Parathyroid adenoma (tissue), 2 donors: ENCODE data around the gene ARL9.

Experiments used
- H2AFZ ChIP-seq: fragments of 300-600 bp; sonication (generic); one replicate; pipeline ENCODE4 v1.7.0; 2017; ENCODE audit warnings: antibody characterized with exemption, mild to moderate bottlenecking
- H3K27ac ChIP-seq: fragments of 300-600 bp; sonication (generic); one replicate; pipeline ENCODE4 v1.7.0; 2017
- H3K27me3 ChIP-seq: fragments of 300-600 bp; sonication (generic); one replicate; pipeline ENCODE4 v1.7.0; 2017; ENCODE audit warnings: low read length; ENCODE audit not compliant: control insufficient read depth, insufficient read depth
- H3K36me3 ChIP-seq: fragments of 300-600 bp; sonication (generic); one replicate; pipeline ENCODE4 v1.7.0; 2017; ENCODE audit warnings: low read length; ENCODE audit not compliant: control insufficient read depth, insufficient read depth
- H3K4me1 ChIP-seq: fragments of 300-600 bp; sonication (generic); one replicate; pipeline ENCODE4 v1.7.0; 2017; ENCODE audit warnings: control low read depth
- H3K4me2 ChIP-seq: fragments of 300-600 bp; sonication (generic); one replicate; pipeline ENCODE4 v1.7.0; 2017; ENCODE audit warnings: low read length
- H3K4me3 ChIP-seq: fragments of 300-600 bp; sonication (generic); one replicate; pipeline ENCODE4 v1.7.0; 2017; ENCODE audit warnings: low read depth, low read length
- H3K79me2 ChIP-seq: fragments of 300-600 bp; sonication (generic); one replicate; pipeline ENCODE4 v1.7.0; 2017; ENCODE audit warnings: control low read depth
- H3K9ac ChIP-seq: fragments of 300-600 bp; sonication (generic); one replicate; pipeline ENCODE4 v1.7.0; 2017; ENCODE audit warnings: mild to moderate bottlenecking
- H3K9me3 ChIP-seq: fragments of 300-600 bp; sonication (generic); one replicate; pipeline ENCODE4 v1.7.0; 2017; ENCODE audit warnings: low read length; ENCODE audit not compliant: control insufficient read depth
- TF ChIP-seq, protein P1 (sequence below): fragments of 300-600 bp; sonication (generic); IDR thresholded peaks from one replicate; pipeline ENCODE4 v1.7.0; 2017; ENCODE audit warnings: antibody characterized with exemption, mild to moderate bottlenecking
- donor health status: primary hyperparathyroidism.

Gene ARL9

DNA sequence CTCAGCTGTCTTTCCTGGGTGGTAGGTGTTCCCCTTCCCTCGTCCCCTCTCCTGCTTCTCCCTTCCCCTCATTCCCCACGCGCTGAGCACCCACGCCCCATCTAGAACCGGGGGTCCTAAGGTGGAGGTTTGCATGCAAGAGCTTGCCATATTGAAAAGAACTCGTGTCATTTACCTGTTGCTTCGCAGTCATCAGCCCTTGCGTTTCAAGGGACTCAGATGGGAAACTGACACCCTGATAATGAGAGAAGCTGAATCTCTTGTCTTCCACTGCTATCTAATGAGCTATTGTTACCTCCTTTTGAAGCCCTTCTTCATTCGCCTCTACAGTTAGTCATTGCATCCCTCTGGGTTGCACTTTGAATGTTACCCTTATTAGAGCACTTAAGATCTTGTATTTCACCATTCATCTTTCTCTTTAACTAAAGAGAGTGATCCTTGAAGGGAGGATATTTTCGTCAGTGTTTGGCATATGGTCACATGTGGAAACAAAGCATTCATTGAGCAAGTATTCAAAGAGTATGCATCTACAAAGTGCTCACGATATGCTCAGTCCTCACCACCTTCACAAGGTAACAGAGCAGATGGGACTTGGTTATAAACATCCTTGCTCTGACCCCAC is 25.7 kb downstream of the ARL9 start:
- Histone ChIP-seq H2AFZ (peak overlapping the region; percentile 78), H3K36me3 (no peaks in the 10 kb centered on the region), H3K4me2 (peak overlapping the region; percentile 83), H3K9me3 (no peaks in the 10 kb centered on the region), H3K4me3 (no peak overlapping the region), H3K4me1 (no peaks in the 10 kb centered on the region), H3K27me3 (no peaks in the 10 kb centered on the region), H3K27ac (no peak overlapping the region), H3K9ac (no peak overlapping the region), H3K79me2 (no peaks in the 10 kb centered on the region)
- TF ChIP-seq, protein P1, sequence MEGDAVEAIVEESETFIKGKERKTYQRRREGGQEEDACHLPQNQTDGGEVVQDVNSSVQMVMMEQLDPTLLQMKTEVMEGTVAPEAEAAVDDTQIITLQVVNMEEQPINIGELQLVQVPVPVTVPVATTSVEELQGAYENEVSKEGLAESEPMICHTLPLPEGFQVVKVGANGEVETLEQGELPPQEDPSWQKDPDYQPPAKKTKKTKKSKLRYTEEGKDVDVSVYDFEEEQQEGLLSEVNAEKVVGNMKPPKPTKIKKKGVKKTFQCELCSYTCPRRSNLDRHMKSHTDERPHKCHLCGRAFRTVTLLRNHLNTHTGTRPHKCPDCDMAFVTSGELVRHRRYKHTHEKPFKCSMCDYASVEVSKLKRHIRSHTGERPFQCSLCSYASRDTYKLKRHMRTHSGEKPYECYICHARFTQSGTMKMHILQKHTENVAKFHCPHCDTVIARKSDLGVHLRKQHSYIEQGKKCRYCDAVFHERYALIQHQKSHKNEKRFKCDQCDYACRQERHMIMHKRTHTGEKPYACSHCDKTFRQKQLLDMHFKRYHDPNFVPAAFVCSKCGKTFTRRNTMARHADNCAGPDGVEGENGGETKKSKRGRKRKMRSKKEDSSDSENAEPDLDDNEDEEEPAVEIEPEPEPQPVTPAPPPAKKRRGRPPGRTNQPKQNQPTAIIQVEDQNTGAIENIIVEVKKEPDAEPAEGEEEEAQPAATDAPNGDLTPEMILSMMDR: no peak

DNA sequence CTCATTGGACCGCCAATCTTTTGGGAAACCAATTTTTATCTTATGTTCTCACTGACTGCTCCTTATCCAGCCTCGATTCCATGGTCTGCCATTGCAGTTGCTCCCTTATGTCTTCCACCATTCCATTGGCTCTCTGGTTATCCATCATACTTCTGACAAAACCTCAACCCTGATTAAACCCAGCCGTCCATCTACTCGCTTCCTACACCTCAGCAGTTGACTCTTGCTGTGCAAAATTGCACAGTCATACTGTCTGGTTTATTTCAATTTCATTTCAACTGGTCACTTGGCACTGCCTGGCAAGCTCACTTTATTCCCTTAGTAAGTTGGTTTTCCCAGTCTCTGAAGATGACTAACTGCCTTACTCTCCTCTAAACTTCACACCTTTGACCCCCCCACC is 26.2 kb downstream of the ARL9 start:
- Histone ChIP-seq H3K27me3 (no peaks in the 10 kb centered on the region), H2AFZ (no peak overlapping the region), H3K9me3 (no peaks in the 10 kb centered on the region), H3K36me3 (no peaks in the 10 kb centered on the region), H3K27ac (no peak overlapping the region), H3K9ac (no peak overlapping the region), H3K4me3 (no peak overlapping the region), H3K4me2 (no peak overlapping the region), H3K79me2 (no peaks in the 10 kb centered on the region), H3K4me1 (no peaks in the 10 kb centered on the region)
- TF ChIP-seq, protein P1: no peak

DNA sequence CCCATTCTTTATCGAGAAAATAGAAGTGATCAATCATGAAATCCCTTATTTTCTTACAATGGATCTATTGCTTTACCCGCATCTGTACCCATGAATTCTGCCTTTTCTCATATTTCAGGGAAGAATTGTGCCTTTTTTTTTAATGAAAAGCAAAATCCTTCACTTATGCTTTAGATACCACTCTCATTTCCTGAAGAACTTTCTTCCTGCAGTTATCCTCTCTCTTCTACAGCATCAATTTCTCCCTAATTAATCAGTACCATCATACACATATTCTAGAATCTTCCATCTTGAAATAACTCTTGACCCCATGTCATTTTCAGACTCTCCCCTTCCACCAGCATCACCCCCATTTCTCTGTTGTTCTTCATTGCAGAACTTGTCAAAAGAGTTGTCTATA is 26.6 kb downstream of the ARL9 start:
- H3K4me3 ChIP-seq: no peak overlapping the region
- H3K9ac ChIP-seq: no peak overlapping the region
- no peak overlapping the region for H2AFZ ChIP-seq
- H3K4me1 ChIP-seq: no peaks in the 10 kb centered on the region
- H3K4me2 ChIP-seq: no peak overlapping the region
- no peak overlapping the region for H3K27ac ChIP-seq
- H3K9me3 ChIP-seq: no peaks in the 10 kb centered on the region
- no peaks in the 10 kb centered on the region for H3K79me2 ChIP-seq
- TF ChIP-seq, protein P1: no peak
- H3K27me3 ChIP-seq: no peaks in the 10 kb centered on the region
- no peaks in the 10 kb centered on the region for H3K36me3 ChIP-seq

DNA sequence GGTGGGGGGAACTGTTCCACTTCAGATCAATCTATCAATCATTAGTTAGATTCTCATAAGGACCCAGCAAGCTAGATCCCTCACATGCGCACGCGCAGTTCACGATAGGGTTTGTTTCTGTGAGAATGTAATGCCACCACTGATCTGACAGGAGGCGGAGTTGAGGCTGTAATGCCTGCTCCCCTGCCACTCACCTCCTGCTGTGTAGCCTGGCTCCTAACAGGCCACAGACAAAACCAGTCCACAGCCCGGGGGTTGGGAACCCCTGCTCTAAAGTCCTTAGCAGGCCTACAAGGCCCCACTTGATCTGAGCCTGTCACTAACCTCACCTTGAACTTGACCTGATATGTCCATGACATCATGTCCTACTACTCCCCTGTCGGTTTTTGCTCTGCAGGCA is 30.3 kb downstream of the ARL9 start:
- Histone ChIP-seq H3K27me3 (no peaks in the 10 kb centered on the region), H3K36me3 (no peaks in the 10 kb centered on the region), H3K27ac (no peak overlapping the region)

More for the DNA sequence above, 30.3 kb downstream of the ARL9 start:
- Histone ChIP-seq H3K9ac (no peak overlapping the region), H3K9me3 (no peaks in the 10 kb centered on the region), H3K4me1 (no peaks in the 10 kb centered on the region), H3K4me2 (no peak overlapping the region), H2AFZ (no peak overlapping the region), H3K4me3 (no peak overlapping the region), H3K79me2 (no peaks in the 10 kb centered on the region)
- TF ChIP-seq, protein P1: no peak
